ENCODE data around the gene MAD1L1.

MAD1L1 gene

DNA sequence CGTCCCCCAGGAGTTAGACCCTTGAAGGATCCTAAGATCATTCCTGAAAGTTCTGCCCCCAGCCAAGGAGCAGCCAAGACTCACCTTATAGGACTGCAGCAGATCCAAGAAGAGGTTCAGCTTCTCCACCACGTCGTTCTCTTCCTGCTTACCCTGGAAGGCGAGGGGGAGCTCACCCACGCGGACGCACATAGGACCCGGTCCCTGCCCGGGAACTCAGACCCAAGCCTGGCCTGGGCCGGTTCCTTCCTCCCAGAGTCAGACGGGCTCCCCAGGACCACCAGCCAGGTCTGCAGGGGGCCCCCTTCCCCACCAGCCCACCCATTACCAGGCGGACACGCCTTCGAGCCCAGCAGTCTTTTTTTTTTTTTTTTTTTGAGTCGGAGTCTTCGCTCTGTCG, 24.9 kb upstream of the MAD1L1 start:
- DNase-seq = no peak

DNA sequence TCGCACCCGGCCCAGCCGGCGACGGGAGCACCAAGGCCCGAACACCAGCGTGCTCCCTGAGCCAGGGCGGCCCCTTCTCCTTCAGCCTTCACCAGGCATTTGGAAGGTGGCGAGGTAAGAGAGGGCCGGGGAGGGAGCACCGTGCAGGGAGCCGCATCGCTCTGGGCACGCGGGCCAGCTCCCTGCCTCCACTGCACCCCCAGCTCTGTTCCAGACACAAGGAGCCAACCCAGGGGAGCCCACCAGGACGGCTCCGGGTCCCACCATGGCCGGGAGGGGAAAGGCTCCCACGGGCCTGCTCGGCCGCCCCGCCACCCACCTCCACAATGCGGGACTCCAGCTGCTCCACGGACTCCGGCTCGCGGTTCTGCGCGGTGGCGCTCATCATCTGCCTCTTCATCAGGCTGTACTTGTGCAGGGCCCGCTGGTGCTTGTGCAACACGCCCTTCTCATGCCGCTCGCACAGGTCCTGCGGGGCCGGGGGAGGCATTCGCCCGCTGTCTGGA, 24.4 kb upstream of the MAD1L1 start:
- no peak for DNase-seq

DNA sequence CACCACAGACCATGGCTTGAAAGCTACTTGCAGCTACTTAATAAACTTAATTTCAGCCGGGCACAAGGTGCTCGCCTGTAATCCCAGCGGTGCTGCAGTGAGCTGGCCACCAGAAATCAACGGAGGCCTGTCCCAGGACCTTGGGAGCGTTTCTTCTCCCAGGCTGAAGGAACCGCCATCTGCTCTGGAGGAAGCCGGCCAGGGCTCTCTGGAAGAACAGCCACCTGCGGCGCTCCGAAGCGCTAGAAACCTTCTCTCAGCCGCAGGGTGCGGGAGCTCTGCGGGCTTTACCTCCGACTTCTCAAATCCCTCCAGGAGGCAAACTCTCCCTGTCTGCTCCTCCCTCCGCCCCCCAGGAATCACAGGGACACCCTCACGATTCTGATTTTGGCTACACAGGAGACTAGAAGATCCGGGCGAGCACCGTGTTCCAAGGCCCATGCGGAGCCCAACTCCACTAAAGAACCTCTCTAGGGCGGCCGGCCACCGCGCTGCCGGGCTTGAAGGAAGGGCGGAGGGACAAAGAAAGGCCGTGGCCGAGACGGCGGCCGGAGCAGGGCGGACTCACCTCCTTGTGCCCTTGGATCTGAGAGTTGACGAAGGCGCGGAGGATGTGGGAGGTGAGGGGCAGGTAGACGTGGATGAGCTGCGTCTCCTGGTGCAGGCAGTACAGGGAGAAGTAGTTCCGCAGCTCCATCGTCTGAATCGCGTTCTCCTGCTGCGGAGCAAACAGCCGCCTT, 23.7 kb upstream of the MAD1L1 start:
- DNase-seq = no peak

DNA sequence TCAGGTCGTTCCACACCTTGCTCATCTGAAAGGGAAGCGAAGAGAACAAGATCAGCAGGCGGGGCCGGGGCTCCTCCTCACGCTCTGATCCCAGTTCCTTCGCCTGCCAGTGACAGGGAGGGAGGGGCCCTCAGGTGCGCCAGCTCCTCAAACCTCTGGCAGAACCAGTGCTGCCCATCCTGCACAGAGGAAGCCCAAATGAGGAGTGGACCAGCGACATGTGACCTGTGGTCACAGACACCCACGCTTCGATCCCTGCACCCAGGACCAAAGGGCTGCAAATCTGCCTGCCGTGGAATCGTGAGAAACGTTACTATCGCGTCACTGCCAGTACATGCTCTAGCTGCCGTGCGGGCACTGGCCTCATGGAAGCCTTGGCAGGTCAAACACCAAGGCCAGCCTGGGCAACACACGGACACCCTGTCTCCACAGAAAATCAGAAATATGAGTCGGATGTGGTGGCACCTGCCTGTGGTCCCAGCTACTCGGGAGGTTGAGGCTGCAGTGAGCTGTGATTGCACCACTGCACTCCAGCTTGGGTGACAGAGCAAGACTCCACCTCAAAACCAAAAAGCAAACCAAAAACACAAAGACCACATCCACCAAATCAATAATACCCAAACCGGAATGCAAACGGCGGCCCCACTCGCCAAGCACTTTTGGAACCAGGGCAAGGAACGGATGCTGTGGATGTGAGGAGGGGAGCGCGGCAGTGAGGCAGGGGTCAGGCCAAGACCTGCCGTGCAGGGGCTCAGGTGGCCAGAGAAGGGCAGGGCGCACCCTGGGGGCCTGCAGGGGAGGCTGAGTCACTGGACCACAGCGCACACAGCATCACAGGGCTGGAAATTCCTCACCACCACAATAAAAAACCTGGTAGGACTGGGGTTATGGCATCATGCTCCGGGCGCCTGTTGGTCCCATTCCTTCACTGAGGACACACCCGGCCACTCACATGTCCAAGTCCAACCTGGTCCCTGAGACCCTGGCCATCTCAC, 22.7 kb upstream of the MAD1L1 start:
- peak; percentile 43 for DNase-seq

DNA sequence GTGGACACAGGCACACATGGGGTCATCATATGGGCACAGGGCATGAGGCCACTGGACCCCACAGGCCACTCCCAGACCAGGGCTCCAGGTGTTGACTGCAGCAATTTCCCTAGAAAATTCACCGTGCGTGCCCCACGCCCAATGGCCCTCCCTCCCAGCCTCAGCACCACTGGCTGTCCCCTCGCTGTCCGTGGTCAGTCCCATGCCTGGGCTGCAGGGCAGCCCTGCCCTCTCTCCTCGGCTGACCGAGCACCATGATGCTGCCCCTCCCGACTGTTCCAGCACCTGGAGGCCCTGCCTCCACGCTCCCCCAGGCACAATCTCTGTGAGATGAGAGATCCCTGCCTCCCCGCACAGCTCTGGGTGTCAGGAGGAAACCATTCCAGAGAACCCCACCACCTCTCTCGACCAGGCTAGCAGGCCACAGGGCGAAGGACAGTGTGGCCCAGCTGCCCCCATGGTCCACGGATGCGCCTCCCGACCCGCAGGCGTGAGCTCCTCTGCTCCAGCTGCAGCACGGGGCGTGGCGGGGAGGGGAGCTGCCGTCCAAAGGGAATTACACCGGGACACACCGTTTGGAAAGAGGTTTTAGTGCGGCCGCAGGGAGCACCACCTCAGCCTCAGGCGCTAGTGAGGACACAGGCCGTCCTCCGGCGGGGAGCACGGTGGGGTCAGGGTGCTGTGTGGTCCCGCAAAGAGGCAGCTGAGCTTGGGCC, 21.8 kb upstream of the MAD1L1 start:
- no peak for DNase-seq

DNA sequence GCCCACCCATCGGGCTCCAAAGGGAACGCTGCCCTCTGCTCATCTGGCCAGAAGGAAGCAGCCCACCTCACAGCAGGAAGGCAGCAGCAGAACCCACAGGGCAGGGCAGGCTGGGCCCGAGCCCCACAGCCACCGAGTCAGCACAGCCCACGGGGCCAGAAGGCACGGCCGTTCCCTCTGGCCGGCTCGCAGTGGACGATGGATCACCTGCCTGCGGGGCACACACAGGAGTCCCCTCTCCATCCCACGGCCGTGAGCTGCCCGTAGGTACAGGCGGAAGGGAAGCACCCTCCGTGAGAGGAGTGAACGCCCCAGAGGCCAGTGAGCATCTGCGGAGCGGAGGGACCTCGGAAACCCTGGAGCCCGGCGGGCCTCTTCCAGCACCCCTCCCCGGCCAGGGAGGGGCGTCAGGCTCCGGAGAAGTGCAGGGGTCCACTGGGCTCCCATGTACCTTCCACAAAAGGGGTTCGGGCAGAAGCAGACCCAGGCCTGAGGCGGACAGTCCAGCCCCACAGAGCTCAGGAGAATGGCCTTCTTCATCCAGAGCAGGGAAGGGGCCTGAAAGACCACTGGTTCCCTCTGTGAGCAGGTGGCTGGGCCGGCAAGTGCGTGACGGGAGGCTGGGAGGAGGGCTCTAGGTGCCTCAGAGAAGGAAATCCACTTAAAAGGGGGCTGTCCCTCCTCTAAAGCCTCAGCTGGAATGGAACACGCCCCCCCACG, 20.9 kb upstream of the MAD1L1 start:
- no peak for DNase-seq

DNA sequence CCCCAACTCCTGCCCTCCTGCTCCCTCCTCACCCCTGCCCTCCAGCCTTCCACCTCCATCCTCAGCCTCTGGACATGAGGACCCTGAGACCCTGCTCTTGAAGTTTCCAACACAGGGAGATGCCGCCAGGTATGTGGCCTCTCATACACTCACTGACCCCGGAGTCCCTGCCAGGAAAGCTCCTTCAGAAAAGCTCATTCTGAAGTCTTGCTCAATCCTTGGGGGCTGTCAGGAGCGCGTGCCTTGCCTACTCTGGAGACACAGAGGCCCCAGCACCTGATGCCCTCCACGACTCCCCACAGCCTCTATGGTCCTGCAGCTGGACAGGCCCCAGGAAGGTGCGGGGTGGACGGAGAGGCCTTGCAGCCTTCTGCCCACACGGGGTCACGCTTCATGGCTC, 20.3 kb upstream of the MAD1L1 start:
- no peak for DNase-seq

DNA sequence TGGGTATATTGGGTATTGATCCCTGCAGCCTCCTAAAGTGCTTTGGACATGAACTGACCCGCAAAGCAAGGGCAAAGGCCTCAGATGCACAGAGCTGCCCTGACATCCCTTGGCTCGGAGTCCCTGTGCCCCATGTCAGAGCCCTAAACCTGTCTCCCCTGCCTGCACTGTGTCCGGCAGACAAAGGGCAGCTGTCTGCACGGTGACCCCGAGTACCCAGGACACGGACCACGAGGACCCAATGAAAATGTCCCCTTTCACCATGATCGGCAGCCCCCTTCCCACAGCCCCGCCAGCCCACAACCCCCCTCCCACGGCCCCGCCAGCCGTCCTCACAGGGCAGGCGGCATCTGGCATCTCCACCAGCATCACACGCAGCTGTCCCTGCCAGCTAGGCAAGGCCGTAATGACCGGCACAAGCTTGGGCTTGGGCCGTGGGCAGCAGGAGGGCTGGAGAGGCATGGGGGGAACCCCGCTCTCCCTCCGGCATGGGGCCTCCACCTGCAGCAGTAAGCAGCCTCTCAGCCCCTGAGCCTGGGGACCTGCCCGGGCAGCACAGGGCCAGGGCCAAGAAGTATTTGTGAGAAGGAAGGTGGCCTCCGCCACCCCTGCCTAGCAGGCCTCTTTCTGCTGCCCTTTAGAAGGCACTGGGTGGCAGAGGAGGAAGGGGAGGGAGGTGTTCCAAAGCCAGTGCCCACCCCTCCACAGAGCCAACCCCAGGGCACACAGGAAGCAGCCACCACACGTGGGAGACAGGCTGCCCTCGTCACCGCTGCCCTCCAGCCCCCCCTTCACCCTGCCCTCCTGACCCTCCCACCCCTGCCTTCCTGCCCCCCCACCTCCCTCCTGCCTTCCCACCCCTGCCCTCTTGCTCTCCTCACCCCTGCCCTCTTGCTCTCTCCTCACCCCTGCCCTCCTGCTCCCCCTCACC, 19.4 kb upstream of the MAD1L1 start:
- no peak for DNase-seq

DNA sequence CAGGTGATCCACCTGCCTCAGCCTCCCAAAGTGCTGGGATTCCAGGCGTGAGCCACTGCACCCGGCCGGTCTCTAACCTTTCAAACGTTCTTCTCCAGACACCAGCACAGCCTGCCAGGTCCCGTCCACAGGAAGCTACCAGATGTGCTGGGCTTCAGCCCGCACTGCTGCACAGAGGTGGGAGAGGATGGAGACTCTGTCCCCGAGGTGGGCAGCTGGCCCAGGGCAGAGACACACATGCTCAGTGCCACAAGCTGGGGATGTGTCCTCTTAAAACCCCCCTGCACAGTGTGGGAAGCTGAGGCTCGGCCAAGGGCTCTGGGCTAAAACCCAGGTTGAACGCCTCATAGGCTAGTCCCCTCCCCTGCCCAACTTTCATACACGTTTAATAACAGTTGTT, 18.6 kb upstream of the MAD1L1 start:
- DNase-seq = no peak

DNA sequence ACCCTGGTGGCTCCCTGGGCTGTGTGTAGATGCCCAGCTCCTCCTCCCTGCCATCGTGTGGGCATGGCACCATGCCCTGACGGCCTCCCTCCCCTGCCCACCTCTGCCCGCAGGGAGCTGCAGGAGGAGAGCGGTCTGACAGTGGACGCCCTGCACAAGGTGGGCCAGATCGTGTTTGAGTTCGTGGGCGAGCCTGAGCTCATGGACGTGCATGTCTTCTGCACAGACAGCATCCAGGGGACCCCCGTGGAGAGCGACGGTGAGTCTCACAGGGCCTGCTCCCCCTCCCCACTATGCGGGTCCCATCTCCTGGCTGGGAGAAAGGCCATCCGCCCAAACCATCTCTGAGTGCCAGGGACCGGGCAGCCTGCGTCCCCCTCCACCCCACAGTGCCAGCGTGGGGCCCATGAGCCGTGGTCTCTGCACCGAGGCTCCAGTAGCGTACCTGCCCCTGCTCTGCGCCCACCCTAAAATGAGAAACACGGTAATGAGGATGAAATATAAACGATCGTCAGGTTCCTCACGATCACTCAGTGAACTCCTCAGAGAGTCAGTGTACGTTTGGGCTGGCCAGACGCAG, 17.1 kb upstream of the MAD1L1 start:
- no peak for DNase-seq

DNA sequence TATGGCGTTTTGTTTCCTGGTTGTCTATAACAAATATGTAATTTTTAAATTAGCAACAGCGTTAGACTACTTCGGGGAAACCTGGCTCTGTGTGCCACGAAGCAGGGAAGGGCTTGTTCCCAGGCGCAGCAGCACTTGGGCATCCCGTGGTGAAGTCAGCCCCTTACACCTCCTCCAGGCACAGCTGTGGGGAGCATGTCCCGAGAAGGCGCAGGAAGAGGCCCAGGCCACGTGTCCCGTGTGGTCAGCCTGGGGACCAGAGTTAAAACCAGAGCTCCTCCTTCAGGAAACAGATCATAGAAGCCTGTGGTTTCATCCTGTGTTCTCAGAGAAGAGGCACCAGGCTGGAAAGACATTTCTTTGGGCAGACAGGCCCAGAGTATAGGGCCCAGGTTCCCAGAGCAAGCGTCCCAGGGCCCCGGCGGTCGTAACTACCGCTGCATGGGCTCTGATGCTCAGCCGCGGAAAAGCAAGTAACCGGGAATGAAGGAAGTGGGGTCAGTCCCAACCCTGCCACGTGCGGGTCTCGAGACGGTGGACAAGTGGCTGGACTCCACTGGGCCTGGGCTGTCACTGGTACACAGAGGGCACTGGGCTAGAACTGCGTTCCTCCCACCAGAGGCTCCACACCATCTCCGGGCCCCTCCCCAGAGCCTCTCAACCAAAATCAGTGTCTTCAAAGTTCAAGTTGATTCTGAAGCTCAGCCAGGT, 16.4 kb upstream of the MAD1L1 start:
- peak; percentile 70 for DNase-seq

DNA sequence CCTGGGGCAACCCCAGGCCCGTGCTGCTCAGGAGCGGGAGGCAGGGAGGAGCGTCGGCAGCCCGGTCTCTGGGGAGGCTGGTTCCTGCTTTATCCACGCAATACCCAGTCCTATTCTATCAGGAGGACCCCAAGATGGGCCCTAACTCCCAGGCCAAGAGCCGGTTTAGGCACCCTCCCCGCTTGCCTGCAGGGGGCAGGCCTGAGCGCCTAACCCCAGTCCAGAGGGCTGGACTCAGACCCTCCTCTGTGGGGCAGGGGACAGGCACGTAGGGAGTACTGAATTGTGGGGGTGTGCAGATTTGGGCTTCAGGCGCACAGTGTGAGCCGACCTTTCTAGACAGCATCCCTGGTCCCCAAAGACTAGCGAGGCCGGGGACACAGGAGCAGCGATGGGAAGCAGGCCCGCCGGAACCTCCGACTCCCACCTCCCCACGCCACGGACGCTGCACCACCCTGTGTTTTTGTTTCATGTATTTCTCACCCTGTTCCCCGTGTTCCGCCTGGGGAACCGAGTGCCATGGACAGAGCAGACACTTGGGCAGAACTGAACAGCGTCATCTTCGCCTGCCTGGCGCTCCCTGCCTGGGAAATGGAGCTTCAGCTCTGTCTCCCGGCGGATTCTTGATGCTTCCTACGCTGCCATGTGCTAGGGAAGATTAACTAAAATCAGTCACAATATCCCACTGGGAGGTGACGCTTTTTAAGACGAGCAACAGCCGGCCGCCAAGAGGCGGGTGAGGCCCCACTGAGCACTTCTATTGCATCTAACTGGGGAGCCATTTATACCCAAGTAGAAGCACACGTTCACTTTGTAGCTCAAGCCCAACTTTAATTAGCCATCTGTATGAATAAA, 14.6 kb upstream of the MAD1L1 start:
- DNase-seq = peak; percentile 47

DNA sequence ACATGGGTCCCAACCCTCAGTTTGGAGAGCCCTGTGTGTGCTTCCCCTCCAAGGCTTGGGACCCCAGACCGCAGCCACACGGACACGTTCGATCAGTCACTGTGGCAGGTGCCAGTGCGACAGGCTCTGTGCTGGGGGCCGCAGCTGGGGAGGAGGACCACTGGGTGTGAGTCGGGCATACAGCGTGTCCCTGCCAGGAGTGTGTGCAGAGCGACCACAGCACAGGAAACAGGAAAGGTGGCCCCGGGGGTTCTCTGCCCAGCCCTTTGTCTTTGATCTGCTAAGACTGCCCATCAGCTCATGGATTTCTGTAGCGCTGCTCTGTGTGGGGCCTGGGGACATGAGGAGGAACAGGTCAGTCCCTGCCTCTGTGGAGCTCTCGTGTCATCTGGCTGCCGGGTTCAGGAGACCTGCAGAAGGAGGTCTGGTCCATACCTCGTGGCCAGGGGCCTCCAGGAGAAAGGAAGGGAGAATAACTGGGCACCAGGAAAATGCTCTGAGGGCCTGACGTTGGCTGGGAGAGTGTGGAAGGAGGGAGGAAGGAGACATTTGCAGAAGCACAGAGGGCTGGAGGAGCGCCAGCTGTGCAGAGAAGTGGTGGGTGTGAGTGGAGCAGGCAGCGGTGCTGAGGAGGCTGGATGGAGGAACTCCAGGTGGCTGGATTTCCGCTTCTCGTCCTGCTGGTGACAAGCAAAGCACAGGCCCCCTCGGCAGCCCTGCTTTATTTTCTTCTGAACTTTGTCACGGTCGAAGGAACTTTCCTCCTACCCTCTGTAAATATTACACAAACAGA, 13.3 kb upstream of the MAD1L1 start:
- no peak for DNase-seq

DNA sequence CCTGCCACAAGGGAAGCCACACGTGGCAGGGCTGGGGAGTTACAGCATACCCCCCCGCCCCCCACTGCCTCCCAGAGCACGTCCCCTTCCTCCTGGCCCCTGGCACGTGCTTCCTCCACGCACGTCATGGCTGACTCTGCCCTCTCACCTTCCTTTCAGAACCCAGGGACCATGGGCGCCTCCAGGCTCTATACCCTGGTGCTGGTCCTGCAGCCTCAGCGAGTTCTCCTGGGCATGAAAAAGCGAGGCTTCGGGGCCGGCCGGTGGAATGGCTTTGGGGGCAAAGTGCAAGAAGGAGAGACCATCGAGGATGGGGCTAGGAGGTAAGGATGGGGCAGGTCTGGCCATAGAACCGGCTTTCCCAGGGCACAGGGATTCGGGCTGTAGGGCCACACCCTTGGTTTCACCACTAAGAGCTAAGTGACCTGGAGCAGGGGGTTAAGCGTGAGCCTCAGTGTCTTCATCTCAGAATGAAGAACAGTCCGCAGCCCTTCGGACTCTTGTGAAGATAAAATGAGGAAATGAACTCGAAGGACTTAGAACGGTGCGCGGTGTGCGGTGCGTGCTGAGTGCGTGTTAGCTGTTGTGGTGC, 11.8 kb upstream of the MAD1L1 start:
- no peak for DNase-seq

DNA sequence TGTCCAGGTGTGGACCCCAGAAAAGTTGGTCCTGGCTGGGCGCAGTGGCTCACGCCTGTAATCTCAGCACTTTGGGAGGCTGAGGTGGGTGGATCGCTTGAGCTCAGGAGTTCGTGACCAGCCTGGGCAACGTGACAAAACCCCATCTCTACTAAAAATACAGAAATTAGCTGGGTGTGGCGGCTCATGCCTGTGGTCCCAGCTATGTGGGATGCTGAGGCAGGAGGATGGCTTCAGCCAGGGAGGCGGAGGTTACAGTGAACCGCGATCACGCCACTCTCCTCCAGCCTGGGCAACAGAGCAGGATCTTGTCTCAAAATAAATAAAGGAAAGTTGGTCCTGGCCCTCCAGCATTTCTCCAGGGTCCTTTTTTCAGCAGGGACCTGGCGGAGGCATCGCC, 10.7 kb upstream of the MAD1L1 start:
- no peak for DNase-seq

DNA sequence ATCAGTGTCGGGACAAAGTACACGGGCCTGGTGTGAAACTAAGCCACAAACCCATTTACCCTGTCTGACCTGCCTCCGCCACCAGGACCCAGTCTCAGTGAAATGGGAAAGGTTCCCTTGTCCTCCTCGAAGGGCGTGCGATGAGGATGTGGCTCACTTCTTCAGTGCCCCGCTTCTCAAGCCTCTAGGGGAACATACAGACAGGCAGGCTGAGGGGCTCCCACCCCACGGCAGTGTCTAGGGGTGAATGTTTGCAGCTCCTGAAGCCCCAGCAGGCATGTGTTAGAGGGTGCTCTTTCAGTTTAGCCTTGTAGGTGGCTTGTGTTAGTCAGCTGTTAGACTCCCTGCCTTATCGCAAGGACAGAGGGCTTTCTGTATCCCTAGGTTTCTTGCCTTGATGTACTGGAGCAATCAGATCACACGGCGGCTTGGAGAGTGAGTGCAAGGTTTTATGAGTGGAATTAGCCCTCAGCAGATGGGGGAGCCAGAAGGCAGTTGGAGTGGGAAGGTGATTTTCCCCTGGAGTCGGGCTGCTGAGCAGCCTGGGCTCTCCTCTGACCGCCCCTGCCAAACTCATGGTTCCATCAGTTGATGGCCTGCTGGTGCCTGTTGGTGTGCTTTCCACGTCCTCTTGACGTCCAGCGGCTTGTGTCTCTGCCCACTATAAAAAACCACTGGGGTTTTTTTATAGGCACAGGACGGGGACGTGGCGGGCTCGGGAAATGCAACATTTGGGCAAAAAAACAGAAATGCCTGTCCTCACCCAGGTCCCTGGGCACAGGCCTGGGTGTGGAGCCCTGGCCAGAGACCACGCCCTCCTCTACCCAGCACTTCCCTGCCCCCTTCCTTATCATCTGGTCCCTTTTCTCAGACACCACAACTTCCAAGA, 10.0 kb upstream of the MAD1L1 start:
- peak; percentile 26 for DNase-seq

Data from activated CD4-positive, alpha-beta T cell treated with anti-CD3 and anti-CD28 coated beads, Interleukin-10, Interleukin-2, amounts not matched to agents 100 ng/mL and 50 ng/mL, durations not matched to agents 16 hours and 8 hours (primary cell).